Measurements from ENCODE around the gene RASGRF2.
"Not testable (repeated sequence)": the region's sequence is repeated elsewhere in the genome, so short reads cannot be mapped to it uniquely, and the experiment has no call there.

Gene RASGRF2

GRCh38 chr5:81010336-81011169 is 50.4 kb downstream of the RASGRF2 start:
- no peaks in the 10 kb centered on the region for H3K27me3 ChIP-seq (replicated peaks)
- DNase-seq: no peak
- no peak overlapping the region for H3K4me3 ChIP-seq (ENCODE audit: low read depth, low read length)
- no peak overlapping the region for H3K27ac ChIP-seq
- in situ Hi-C loops (cut with HindIII; ENCODE audit: low pct_ligation_motif_present, low sequenced_read_pairs): no loop called here
- TF ChIP-seq CTCF (IDR thresholded peaks at IDR 0.05; ENCODE audit: low read depth, low read length, missing control alignments): no peak
- H3K36me3 ChIP-seq (replicated peaks): no peaks in the 10 kb centered on the region

DNA sequence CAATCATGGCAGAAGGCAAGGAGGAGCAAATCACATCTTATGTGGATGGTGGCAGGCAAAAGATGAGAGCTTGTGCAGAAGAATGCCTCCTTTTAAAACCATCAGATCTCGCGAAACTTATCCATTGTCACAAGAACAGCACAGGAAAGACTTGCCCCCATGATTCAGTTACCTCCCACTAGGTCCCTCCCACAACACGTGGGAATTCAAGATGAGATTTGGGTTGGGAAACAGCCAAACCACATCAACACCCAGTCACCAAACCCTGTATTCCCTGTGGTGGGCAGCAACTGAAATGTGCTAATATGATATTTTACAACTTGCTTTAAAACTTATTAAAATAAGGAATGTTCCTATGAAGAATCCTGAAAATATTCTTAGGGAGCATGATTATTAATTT is 54.2 kb downstream of the RASGRF2 start:
- Histone ChIP-seq H3K27ac (no peak overlapping the region), H3K4me3 (ENCODE audit: low read depth, low read length) (no peak overlapping the region), H3K36me3 (replicated peaks) (no peaks in the 10 kb centered on the region), H3K27me3 (replicated peaks) (no peaks in the 10 kb centered on the region)
- TF ChIP-seq CTCF (IDR thresholded peaks at IDR 0.05; ENCODE audit: low read depth, low read length, missing control alignments): no peak
- no peak for DNase-seq
- in situ Hi-C loops (cut with HindIII; ENCODE audit: low pct_ligation_motif_present, low sequenced_read_pairs): no loop called here

- Histone ChIP-seq H3K36me3 (replicated peaks) (no peaks in the 10 kb centered on the region), H3K27me3 (replicated peaks) (no peaks in the 10 kb centered on the region), H3K27ac (no peak overlapping the region), H3K4me3 (ENCODE audit: low read depth, low read length) (no peak overlapping the region)
- in situ Hi-C loops (cut with HindIII; ENCODE audit: low pct_ligation_motif_present, low sequenced_read_pairs): no loop called here
- no peak for TF ChIP-seq CTCF (IDR thresholded peaks at IDR 0.05; ENCODE audit: low read depth, low read length, missing control alignments)
- DNase-seq: no peak
These were observed 56.0 kb downstream of the RASGRF2 start for GRCh38 chr5:81016116-81016515.

DNA sequence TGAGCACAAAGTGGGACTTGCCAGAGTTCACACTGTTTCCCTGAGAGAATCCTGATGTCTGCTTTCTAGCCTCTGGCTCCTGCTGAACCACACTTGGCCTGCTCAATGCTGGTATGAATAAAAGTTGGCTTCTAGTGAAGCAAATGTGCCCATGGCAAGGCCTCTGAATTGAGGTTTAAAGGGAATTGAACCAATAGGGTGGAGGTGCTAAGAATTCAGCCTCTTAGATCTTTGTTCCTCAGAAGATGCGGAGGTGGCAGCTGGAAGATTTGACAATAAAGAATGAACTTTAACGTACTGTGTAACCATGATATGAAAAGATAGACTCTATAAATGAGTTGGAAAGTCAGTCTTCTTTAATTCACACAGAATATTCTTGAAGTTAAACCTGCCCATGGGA is 57.2 kb downstream of the RASGRF2 start:
- Histone ChIP-seq H3K27me3 (replicated peaks) (no peaks in the 10 kb centered on the region), H3K27ac (no peak overlapping the region), H3K4me3 (ENCODE audit: low read depth, low read length) (no peak overlapping the region), H3K36me3 (replicated peaks) (no peaks in the 10 kb centered on the region)
- DNase-seq: no peak
- in situ Hi-C loops (cut with HindIII; ENCODE audit: low pct_ligation_motif_present, low sequenced_read_pairs): no loop called here
- TF ChIP-seq CTCF (IDR thresholded peaks at IDR 0.05; ENCODE audit: low read depth, low read length, missing control alignments): no peak

DNA sequence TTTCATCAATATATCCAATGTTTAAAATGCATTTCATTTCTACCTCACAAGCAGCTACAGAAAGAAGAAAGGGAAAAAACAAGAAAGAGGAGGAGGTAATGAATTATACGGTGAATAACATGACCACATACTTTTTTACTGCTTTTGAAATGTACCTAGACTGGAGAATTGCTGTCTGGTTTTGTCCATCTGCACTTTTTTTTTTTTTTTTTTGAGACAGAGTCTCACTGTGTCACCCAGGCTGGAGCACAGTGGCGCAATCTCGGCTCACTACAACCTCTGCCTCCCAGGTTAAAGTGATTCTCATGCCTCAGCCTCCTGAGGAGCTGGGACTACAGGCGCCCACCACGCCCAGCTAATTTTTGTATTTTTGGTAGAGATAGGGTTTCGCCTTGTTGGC is 58.4 kb downstream of the RASGRF2 start:
- in situ Hi-C loops (cut with HindIII; ENCODE audit: low pct_ligation_motif_present, low sequenced_read_pairs); H3K27ac ChIP-seq; H3K4me3 ChIP-seq (ENCODE audit: low read depth, low read length); DNase-seq; H3K36me3 ChIP-seq (replicated peaks); H3K27me3 ChIP-seq (replicated peaks): not testable (repeated sequence)

DNA sequence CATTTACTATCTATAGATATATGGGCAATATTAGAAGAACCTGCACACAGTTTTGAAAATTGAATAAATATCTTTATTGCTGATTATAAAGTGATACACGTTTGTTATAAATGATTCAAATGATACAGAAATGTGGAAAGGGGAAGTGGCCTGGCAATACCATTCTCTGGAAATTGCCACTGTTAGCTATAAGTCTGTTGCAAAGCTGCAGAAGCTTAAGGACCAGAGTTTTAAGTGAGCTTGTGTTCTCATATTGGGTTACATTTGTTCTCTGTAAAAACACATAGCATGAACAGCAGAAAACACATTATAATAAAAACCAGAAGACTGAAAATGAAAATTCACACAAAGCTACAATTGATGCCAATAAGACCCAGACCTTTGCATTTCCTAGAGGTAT is 59.6 kb downstream of the RASGRF2 start:
- Histone ChIP-seq H3K4me3 (ENCODE audit: low read depth, low read length) (no peak overlapping the region), H3K36me3 (replicated peaks) (no peaks in the 10 kb centered on the region), H3K27me3 (replicated peaks) (no peaks in the 10 kb centered on the region), H3K27ac (no peak overlapping the region)
- no peak for TF ChIP-seq CTCF (IDR thresholded peaks at IDR 0.05; ENCODE audit: low read depth, low read length, missing control alignments)
- in situ Hi-C loops (cut with HindIII; ENCODE audit: low pct_ligation_motif_present, low sequenced_read_pairs): no loop called here
- no peak for DNase-seq

Measured in brain microvascular endothelial cell (primary cell).